Loucy (cell line): ENCODE data around the gene RAI14.

Source experiments
- EZH2phosphoT487 ChIP-seq: fragments of 200-600 bp; IDR thresholded peaks from 2 replicates; pipeline ENCODE4 v1.6.1; 2018; ENCODE audit warnings: antibody characterized with exemption, mild to moderate bottlenecking, moderate library complexity, borderline replicate concordance
- TF ChIP-seq, protein P1 (sequence below): fragments of 200-600 bp; sonication (generic); conservative IDR thresholded peaks from 2 replicates; pipeline ENCODE4 v1.5.1; 2014; ENCODE audit warnings: mild to moderate bottlenecking, antibody characterized with exemption, low read length

DNA sequence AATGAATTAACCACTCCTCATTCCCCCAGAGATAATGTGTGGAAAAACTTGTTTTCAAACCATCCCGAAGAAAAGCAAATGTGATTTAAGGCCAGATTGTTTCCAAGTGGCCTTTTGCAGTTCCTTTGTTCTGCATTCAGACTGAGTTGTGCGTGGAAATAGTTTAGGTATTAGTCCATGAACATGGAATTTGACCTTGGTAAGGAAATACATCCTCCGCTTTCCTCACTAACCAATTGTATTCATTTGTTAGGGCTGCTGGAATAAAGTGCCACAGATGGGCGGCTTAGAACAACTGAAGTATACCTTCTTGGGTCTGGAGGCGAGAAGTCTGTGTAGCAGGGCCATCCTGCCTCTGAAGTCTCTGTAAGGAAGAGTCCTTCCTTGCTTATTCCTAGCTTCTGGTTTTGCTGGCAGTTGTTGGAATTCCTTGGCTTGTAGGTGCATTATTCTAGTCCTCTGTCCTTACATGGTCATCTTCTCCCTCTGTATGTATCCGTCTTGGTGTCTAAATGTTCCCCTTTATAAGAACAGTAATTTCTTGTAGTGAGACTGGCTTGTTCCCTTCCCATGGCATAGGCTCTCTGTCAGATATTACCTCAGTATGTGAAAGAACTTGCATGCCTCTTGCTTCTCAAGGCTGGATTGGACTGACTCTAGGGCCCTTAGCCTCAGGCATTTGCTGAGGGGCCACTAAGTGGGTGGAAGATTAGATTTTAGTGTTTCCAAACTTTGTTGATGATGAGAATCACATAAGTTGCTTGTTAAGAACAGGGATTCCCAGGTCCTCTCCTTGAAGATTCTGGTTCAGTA, 53.9 kb downstream of the RAI14 start:
- TF ChIP-seq, protein P1, sequence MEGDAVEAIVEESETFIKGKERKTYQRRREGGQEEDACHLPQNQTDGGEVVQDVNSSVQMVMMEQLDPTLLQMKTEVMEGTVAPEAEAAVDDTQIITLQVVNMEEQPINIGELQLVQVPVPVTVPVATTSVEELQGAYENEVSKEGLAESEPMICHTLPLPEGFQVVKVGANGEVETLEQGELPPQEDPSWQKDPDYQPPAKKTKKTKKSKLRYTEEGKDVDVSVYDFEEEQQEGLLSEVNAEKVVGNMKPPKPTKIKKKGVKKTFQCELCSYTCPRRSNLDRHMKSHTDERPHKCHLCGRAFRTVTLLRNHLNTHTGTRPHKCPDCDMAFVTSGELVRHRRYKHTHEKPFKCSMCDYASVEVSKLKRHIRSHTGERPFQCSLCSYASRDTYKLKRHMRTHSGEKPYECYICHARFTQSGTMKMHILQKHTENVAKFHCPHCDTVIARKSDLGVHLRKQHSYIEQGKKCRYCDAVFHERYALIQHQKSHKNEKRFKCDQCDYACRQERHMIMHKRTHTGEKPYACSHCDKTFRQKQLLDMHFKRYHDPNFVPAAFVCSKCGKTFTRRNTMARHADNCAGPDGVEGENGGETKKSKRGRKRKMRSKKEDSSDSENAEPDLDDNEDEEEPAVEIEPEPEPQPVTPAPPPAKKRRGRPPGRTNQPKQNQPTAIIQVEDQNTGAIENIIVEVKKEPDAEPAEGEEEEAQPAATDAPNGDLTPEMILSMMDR = no peak
- no peak for TF ChIP-seq EZH2phosphoT487
